AG04450 (cell line): ENCODE data around the gene TMEM238L. TPM values are rescaled to one million over a fixed set of nuclear protein-coding genes. Genes with fewer than 3 reads are reported as not detected.

Experiments
- polyA plus RNA-seq: library from polyadenylated mRNA; depleted of rRNA; stranded (reverse); fragments of >200 nt; gene quantifications from 2 replicates; pipeline ENCODE4 v1.2.3, GENCODE V29; 2011; rRNA removed
- small RNA-seq: library from RNA; depleted of rRNA; stranded (forward); fragments of <200 nt; gene quantifications from one replicate; pipeline ENCODE3, GENCODE V24; 2012; ENCODE audit warnings: low read depth; ENCODE audit not compliant: insufficient read length

TMEM238L gene
- polyA plus RNA-seq, 1 experiment, result not detected

Small RNA genes within 50 kb of the gene (small RNA-seq; reads per million reads assigned to genes)
- gene AC015908.2 (not detected), gene TMEM238L (not detected)

Other genes starting within 250 kb of the TMEM238L start
- 0.31 and 0.66 TPM in 2 replicates for gene MYH3, start 146.8 kb downstream of the TMEM238L start, polyA plus RNA-seq
- 25.1 and 28.5 TPM in 2 replicates for gene SCO1, start 106.6 kb downstream of the TMEM238L start, polyA plus RNA-seq
- 11.8 and 15.1 TPM in 2 replicates for gene ADPRM, start 106.5 kb downstream of the TMEM238L start, polyA plus RNA-seq
- gene TMEM220, start 74.1 kb downstream of the TMEM238L start, polyA plus RNA-seq, result 5.2 and 6.1 TPM in 2 replicates
- not detected in 2 replicates for gene PIRT, start 34.0 kb upstream of the TMEM238L start, polyA plus RNA-seq